ENCODE results near the gene ZNF467.

ZNF467 gene

GRCh38 chr7:149809215-149809614 lies 35.8 kb upstream of the ZNF467 start:
- intact Hi-C loops (cut with DNase I): no loop called here
- DNase-seq: no peak

- no peak for DNase-seq
- intact Hi-C loops (cut with DNase I): no loop called here
Measured at GRCh38 chr7:149808311-149808710, 34.9 kb upstream of the ZNF467 start.

- DNase-seq: no peak
- intact Hi-C loops (cut with DNase I): no loop called here
Measured at GRCh38 chr7:149806726-149807125, 33.3 kb upstream of the ZNF467 start.

GRCh38 chr7:149804106-149804505 lies 30.7 kb upstream of the ZNF467 start:
- intact Hi-C loops (cut with DNase I): no loop called here
- no peak for DNase-seq

GRCh38 chr7:149803551-149804074 lies 30.2 kb upstream of the ZNF467 start:
- no peak for DNase-seq
- intact Hi-C loops (cut with DNase I): no loop called here

GRCh38 chr7:149802966-149803365 lies 29.6 kb upstream of the ZNF467 start:
- no peak for DNase-seq
- intact Hi-C loops (cut with DNase I): no loop called here

GRCh38 chr7:149801816-149802215 lies 28.4 kb upstream of the ZNF467 start:
- intact Hi-C loops (cut with DNase I): no loop called here
- no peak for DNase-seq

- intact Hi-C loops (cut with DNase I): no loop called here
- DNase-seq: no peak
Measured at GRCh38 chr7:149801002-149801566, 27.7 kb upstream of the ZNF467 start.

GRCh38 chr7:149800169-149800555 lies 26.8 kb upstream of the ZNF467 start:
- intact Hi-C loops (cut with DNase I): no loop called here
- DNase-seq: no peak

GRCh38 chr7:149799397-149800168 lies 26.2 kb upstream of the ZNF467 start:
- DNase-seq: no peak
- intact Hi-C loops (cut with DNase I): no loop called here

GRCh38 chr7:149797771-149798170 lies 24.4 kb upstream of the ZNF467 start:
- DNase-seq: no peak
- intact Hi-C loops (cut with DNase I): no loop called here

GRCh38 chr7:149796287-149796860 lies 23.0 kb upstream of the ZNF467 start:
- intact Hi-C loops (cut with DNase I): no loop called here
- DNase-seq: no peak

- intact Hi-C loops (cut with DNase I): no loop called here
- no peak for DNase-seq
Measured at GRCh38 chr7:149795126-149795525, 21.7 kb upstream of the ZNF467 start.

- intact Hi-C loops (cut with DNase I): no loop called here
- no peak for DNase-seq
Measured at GRCh38 chr7:149794661-149795060, 21.3 kb upstream of the ZNF467 start.

- no peak for DNase-seq
- intact Hi-C loops (cut with DNase I): no loop called here
Measured at GRCh38 chr7:149793261-149793660, 19.9 kb upstream of the ZNF467 start.

- no peak for DNase-seq
- intact Hi-C loops (cut with DNase I): no loop called here
Measured at GRCh38 chr7:149792220-149792595, 18.8 kb upstream of the ZNF467 start.

GRCh38 chr7:149791411-149792219 lies 18.2 kb upstream of the ZNF467 start:
- intact Hi-C loops (cut with DNase I): no loop called here
- DNase-seq: no peak

GRCh38 chr7:149790754-149791360 lies 17.5 kb upstream of the ZNF467 start:
- intact Hi-C loops (cut with DNase I): no loop called here
- DNase-seq: no peak

GRCh38 chr7:149790146-149790548 lies 16.8 kb upstream of the ZNF467 start:
- intact Hi-C loops (cut with DNase I): no loop called here
- DNase-seq: peak in 2 of 10 donors; percentile 29 to 46

GRCh38 chr7:149789101-149789500 lies 15.7 kb upstream of the ZNF467 start:
- DNase-seq: no peak
- intact Hi-C loops (cut with DNase I): no loop called here
